Spleen (tissue), 11 donors: ENCODE results near the gene INPP4A. TPM values are rescaled to one million over a fixed set of nuclear protein-coding genes. Genes with fewer than 3 reads are reported as not detected.

Source experiments
- DNase-seq: peaks from one replicate; pipeline ENCODE4 v3.0.0-alpha.2; 2020
- H3K27ac ChIP-seq, 8 donors: fragments of 200-600 bp; sonication (generic) in 7 of 8; 1 replicate in 4 of 8; 2 replicates in 4 of 8; pipeline versions ENCODE4 v1.5.0 to v1.8.0; 2016 to 2021; ENCODE audit warnings: inconsistent platforms in 4 of 8, mild to moderate bottlenecking in 4 of 8, moderate library complexity in 1 of 8
- H3K27me3 ChIP-seq, 7 donors: fragments of 200-600 bp; sonication (generic) in 6 of 7; replicated peaks in 1 of 7; 1 replicate in 4 of 7; 2 replicates in 3 of 7; pipeline versions ENCODE4 v1.5.0 to v1.8.0; 2016 to 2021; ENCODE audit warnings: inconsistent platforms in 3 of 7, mild to moderate bottlenecking in 1 of 7
- H3K36me3 ChIP-seq, 6 donors: fragments of 200-600 bp; sonication (generic) in 5 of 6; 1 replicate in 4 of 6; 2 replicates in 2 of 6; pipeline versions ENCODE4 v1.5.0 to v1.8.0; 2016 to 2021; ENCODE audit warnings: inconsistent platforms in 2 of 6
- H3K4me1 ChIP-seq, 6 donors: fragments of 200-600 bp; sonication (generic) in 5 of 6; 1 replicate in 3 of 6; 2 replicates in 3 of 6; pipeline versions ENCODE4 v1.5.0 to v1.8.0; 2016 to 2021; ENCODE audit warnings: inconsistent platforms in 3 of 6
- H3K4me3 ChIP-seq, 8 donors: fragments of 200-600 bp; sonication (generic) in 7 of 8; 1 replicate in 4 of 8; 2 replicates in 4 of 8; pipeline versions ENCODE4 v1.5.0 to v1.8.0; 2016 to 2021; ENCODE audit warnings: inconsistent platforms in 4 of 8, mild to moderate bottlenecking in 4 of 8, moderate library complexity in 2 of 8
- H3K9me3 ChIP-seq, 8 donors: fragments of 200-600 bp; sonication (generic) in 7 of 8; 1 replicate in 4 of 8; 2 replicates in 4 of 8; pipeline versions ENCODE4 v1.5.0 to v1.8.0; 2016 to 2021; ENCODE audit warnings: inconsistent platforms in 4 of 8
- CTCF ChIP-seq, 11 experiments: fragments of 200-600 bp in 7 of 11; fragments of 450-650 bp in 4 of 11; sonication (generic) in 4 of 11; IDR thresholded peaks in 8 of 11; conservative IDR thresholded peaks in 3 of 11; 1 replicate in 7 of 11; 2 replicates in 4 of 11; pipeline versions ENCODE4 v1.4.0 to v1.8.0; 2016 to 2021; ENCODE audit warnings: antibody characterized with exemption in 11 of 11, inconsistent platforms in 4 of 11, mild to moderate bottlenecking in 1 of 11
- POLR2A ChIP-seq, 3 donors: fragments of 450-650 bp; IDR thresholded peaks; one replicate each; pipeline ENCODE4 v1.5.1; 2017; ENCODE audit warnings: antibody characterized with exemption in 3 of 3, mild to moderate bottlenecking in 1 of 3
- POLR2AphosphoS5 ChIP-seq, 3 donors: sonication (generic); formaldehyde crosslinking; IDR thresholded peaks; one replicate each; pipeline ENCODE4 v1.5.1; 2017; ENCODE audit warnings: antibody characterized with exemption in 3 of 3
- WGBS, 5 donors: extraction: QIAGEN DNeasy Blood & Tissue Kit in 3 of 5; methylation state at CpG; one replicate each; pipeline versions ENCODE4 v1.1.5 to v1.1.7; 2013 to 2018; 5-methylcytosine and 5-hydroxymethylcytosine counted together
- intact Hi-C: fragments of 100-400 bp; cut with DNase I; formaldehyde crosslinking; loops from one replicate; pipeline ENCODE4 v1.15.0; 2023; ENCODE audit warnings: low total_unique reads
- polyA plus RNA-seq, 3 donors: library from polyadenylated mRNA; stranded (reverse); fragments of 200-250 nt; gene quantifications; one replicate each; pipeline ENCODE4 v1.2.1, GENCODE V29; 2013
- total RNA-seq, 7 donors: library from RNA; depleted of rRNA in 3 of 7; stranded (reverse); fragments of >200 nt in 3 of 7; fragmentation: NEBNext Ultra II Directional in 4 of 7; extraction: Animal tissue kit (Norgen Biotek cat#: 25700) in 4 of 7; gene quantifications; one replicate each; pipeline versions ENCODE4 v1.1.0 to v1.2.1, GENCODE V29; 2016 to 2021
- donor health status: healthy with polysubstance abuse.
- donor health status: DM: no; HTN: no; CAD: no; lungs with moderate emphysema.
- donor health status: DM: no; HTN: no; CAD: no.
- donor health status: Bipolar disorder and iron deficiency.
- donor health status: healthy.
- donor health status: DM: no; HTN: no; CAD: no.
- donor health status: DM: yes; HTN: yes; CAD: no.

Gene INPP4A
- total and polyA plus RNA-seq, 10 donors: 6.4 to 102 (median 69.2) TPM

DNA sequence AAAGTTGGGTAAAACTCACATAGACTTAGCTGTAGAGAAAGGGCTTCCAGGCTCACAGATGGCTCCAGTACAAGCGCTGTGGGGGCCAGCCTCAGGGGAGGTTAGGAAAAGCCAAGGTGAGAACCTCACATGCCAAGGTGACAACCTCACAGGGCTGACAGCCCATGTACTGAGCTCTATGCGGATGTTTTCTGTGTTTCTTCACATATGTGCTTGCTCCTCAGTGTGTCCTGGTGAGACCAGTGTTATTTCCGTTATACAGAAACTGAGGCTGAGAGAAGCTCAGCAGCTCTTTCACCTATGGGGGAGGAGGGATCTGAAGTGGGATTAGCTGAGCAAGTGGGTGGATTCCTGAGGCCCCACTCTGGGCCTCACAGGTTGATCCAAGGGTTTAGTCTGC is 67.3 kb downstream of the INPP4A start:
- TF ChIP-seq POLR2AphosphoS5 (IDR thresholded peaks at IDR 0.05): no peak
- no peak for TF ChIP-seq POLR2A (IDR thresholded peaks at IDR 0.05)
- TF ChIP-seq CTCF (IDR thresholded peaks at IDR 0.05 in 8 of 11, conservative IDR thresholded peaks at IDR 0.05 in 3 of 11): no peak
- H3K27ac ChIP-seq: peak overlapping the region in 2 of 8 donors; percentile 11 to 24
- DNase-seq: no peak
- intact Hi-C loops: no loop called here
- no peak overlapping the region for H3K4me3 ChIP-seq
- peaks cover 0 to 5% (median 0%) of the 10 kb centered on the region in 6 donors for H3K36me3 ChIP-seq
- peaks cover 12 to 100% (median 62%) of the 10 kb centered on the region in 6 donors for H3K4me1 ChIP-seq
- no peaks in the 10 kb centered on the region for H3K9me3 ChIP-seq
- 88 to 96% (median 93%) methylated on average over 2 to 3 of the region's 3 CpGs for WGBS, 5 donors
- no peaks in the 10 kb centered on the region for H3K27me3 ChIP-seq

- Histone ChIP-seq H3K9me3 (no peaks in the 10 kb centered on the region), H3K27ac (peak overlapping the region in 1 of 8 donors; percentile 11), H3K4me3 (no peak overlapping the region), H3K4me1 (peaks cover 9 to 100% (median 59%) of the 10 kb centered on the region in 6 donors), H3K27me3 (no peaks in the 10 kb centered on the region), H3K36me3 (peaks cover 0 to under 1% (median 0%) of the 10 kb centered on the region in 6 donors)
- DNase-seq: no peak
- 91 to 97% (median 95%) methylated on average over 5 of the region's 5 CpGs for WGBS, 5 donors
- TF ChIP-seq POLR2A (IDR thresholded peaks at IDR 0.05) (no peak), POLR2AphosphoS5 (IDR thresholded peaks at IDR 0.05) (no peak), CTCF (IDR thresholded peaks at IDR 0.05 in 8 of 11, conservative IDR thresholded peaks at IDR 0.05 in 3 of 11) (no peak)
- intact Hi-C loops: no loop called here
These were observed 68.0 kb downstream of the INPP4A start for GRCh38 chr2:98512699-98513098.

DNA sequence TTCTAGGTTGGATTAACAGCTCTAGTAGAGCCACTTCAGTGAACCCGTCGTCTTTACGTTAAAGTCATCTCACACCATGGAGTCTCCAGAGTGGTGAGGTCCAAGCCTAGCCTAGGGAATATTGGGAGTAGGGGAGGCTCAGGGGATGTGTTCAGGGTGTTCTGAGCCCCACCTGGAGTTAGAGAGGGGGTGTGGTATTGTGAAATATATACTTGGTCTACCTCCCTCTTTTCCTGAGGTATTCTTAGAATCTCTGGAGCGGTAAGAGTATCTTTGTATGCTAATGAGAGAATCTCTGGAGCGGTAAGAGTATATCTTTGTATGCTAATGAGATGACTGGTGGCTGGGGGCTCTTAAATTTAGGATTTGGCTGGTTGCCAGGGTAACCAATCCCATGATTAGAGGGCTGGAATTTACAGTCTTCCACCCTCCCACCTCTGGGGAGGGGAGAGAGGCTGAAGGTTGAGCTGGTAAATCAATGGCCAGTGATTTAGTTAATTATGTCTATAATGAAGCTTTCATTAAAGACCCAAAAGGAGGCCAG is 69.5 kb downstream of the INPP4A start:
- intact Hi-C loops: no loop called here
- DNase-seq: no peak
- peaks cover 0 to 5% (median under 1%) of the 10 kb centered on the region in 6 donors for H3K36me3 ChIP-seq
- no peaks in the 10 kb centered on the region for H3K27me3 ChIP-seq
- no peak overlapping the region for H3K4me3 ChIP-seq
- TF ChIP-seq CTCF (IDR thresholded peaks at IDR 0.05 in 8 of 11, conservative IDR thresholded peaks at IDR 0.05 in 3 of 11) (no peak), POLR2A (IDR thresholded peaks at IDR 0.05) (no peak), POLR2AphosphoS5 (IDR thresholded peaks at IDR 0.05) (no peak)
- H3K27ac ChIP-seq: peak overlapping the region in 3 of 8 donors; percentile 58 to 77 (median 70)
- H3K4me1 ChIP-seq: peaks cover 9 to 94% (median 47%) of the 10 kb centered on the region in 6 donors
- WGBS, 5 donors: 95 to 97% (median 96%) methylated on average over 5 of the region's 5 CpGs
- no peaks in the 10 kb centered on the region for H3K9me3 ChIP-seq

DNA sequence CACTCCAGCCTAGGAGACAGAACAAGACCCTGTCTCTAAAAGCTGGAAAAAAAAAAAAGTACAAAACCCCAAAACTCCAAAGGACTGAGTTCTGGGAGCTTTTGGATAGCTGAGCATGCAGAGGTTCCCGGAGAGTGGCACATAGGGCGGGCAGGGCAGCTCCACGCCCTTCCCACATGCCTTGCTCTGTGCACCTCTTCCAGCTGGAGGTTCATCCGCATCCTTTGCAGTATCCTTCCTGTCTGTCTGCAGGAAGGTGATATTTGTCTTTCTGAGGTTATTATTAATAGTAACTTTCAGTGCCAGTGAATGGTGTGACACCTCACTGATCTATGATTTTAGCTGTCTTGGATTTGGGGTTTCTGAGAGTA is 70.2 kb downstream of the INPP4A start:
- TF ChIP-seq POLR2A (IDR thresholded peaks at IDR 0.05) (no peak), POLR2AphosphoS5 (IDR thresholded peaks at IDR 0.05) (no peak)
- H3K27ac ChIP-seq: peak overlapping the region in 5 of 8 donors; percentile 29 to 77 (median 58)
- H3K27me3 ChIP-seq: no peaks in the 10 kb centered on the region
- H3K4me3 ChIP-seq: no peak overlapping the region
- 55 to 71% (median 60%) methylated on average over 4 of the region's 4 CpGs for WGBS, 5 donors
- no peak for DNase-seq
- H3K9me3 ChIP-seq: no peaks in the 10 kb centered on the region
- intact Hi-C loops: no loop called here
- peaks cover 9 to 87% (median 41%) of the 10 kb centered on the region in 6 donors for H3K4me1 ChIP-seq
- H3K36me3 ChIP-seq: peaks cover 0 to 12% (median 4%) of the 10 kb centered on the region in 6 donors
